Sigmoid colon (tissue), 4 donors: Measurements from ENCODE around the gene SPATC1L.

Source experiments
- CTCF ChIP-seq, 4 experiments: fragments of 450-650 bp in 3 of 4; fragments of 200-600 bp in 1 of 4; IDR thresholded peaks; one replicate each; pipeline ENCODE4 v1.5.1; 2016 to 2019; ENCODE audit warnings: antibody characterized with exemption in 4 of 4, mild to moderate bottlenecking in 3 of 4, moderate library complexity in 2 of 4
- POLR2A ChIP-seq, 2 donors: fragments of 450-650 bp; IDR thresholded peaks; one replicate each; pipeline ENCODE4 v1.6.1; 2016; ENCODE audit warnings: antibody characterized with exemption in 2 of 2, mild to moderate bottlenecking in 2 of 2, moderate library complexity in 2 of 2
- POLR2AphosphoS5 ChIP-seq, 4 donors: sonication (generic); formaldehyde crosslinking; IDR thresholded peaks; one replicate each; pipeline ENCODE4 v1.6.1; 2017; ENCODE audit warnings: antibody characterized with exemption in 4 of 4

- TF ChIP-seq POLR2A (IDR thresholded peaks at IDR 0.05) (no peak), CTCF (IDR thresholded peaks at IDR 0.05) (no peak), POLR2AphosphoS5 (IDR thresholded peaks at IDR 0.05) (no peak)
Observed at GRCh38 chr21:46156678-46157077, 27.6 kb downstream of the SPATC1L start.
